HepG2 (cell line): ENCODE results near the gene GATA5. TPM values are rescaled to one million over a fixed set of nuclear protein-coding genes. Genes with fewer than 3 reads are reported as not detected.

Experiments
- DNMT3B ChIP-seq: conservative IDR thresholded peaks from 2 replicates; pipeline ENCODE4 v1.6.1; 2016; ENCODE audit warnings: missing biosample characterization, control low read depth
- GATAD2A ChIP-seq: IDR thresholded peaks from 2 replicates; pipeline ENCODE4 v1.6.1; 2016
- ISX ChIP-seq: sonication (generic); formaldehyde crosslinking; conservative IDR thresholded peaks from 2 replicates; pipeline ENCODE4 v1.5.0; 2020; ENCODE audit warnings: missing genetic modification reagents
- MXD3 ChIP-seq: IDR thresholded peaks from 2 replicates; pipeline ENCODE4 v1.6.1; 2016; ENCODE audit warnings: mild to moderate bottlenecking, missing biosample characterization, missing genetic modification reagents
- NR2F2 ChIP-seq: IDR thresholded peaks from 2 replicates; pipeline ENCODE4 v1.6.1; 2012; ENCODE audit warnings: low read depth, inconsistent platforms, borderline replicate concordance
- PCBP1 ChIP-seq: fragments of 200-400 bp; formaldehyde crosslinking; IDR thresholded peaks from 2 replicates; pipeline ENCODE4 v1.6.1; 2017; ENCODE audit warnings: mild to moderate bottlenecking, low read depth, low read length, borderline replicate concordance
- RBM22 ChIP-seq: fragments of 200-400 bp; formaldehyde crosslinking; optimal IDR thresholded peaks from 2 replicates; pipeline ENCODE3; 2017; ENCODE audit warnings: mild to moderate bottlenecking, low read length, moderate library complexity
- RCOR2 ChIP-seq: IDR thresholded peaks from 2 replicates; pipeline ENCODE4 v1.6.1; 2016; ENCODE audit warnings: missing biosample characterization, missing genetic modification reagents
- SAP130 ChIP-seq: IDR thresholded peaks from 2 replicates; pipeline ENCODE4 v1.6.1; 2016; ENCODE audit warnings: low read depth
- TAF15 ChIP-seq: fragments of 200-400 bp; formaldehyde crosslinking; IDR thresholded peaks from one replicate; pipeline ENCODE4 v1.6.1; 2018; ENCODE audit warnings: mild to moderate bottlenecking, low read depth, low read length; ENCODE audit not compliant: poor library complexity, severe bottlenecking
- TFDP1 ChIP-seq: IDR thresholded peaks from 2 replicates; pipeline ENCODE4 v1.6.1; 2016; ENCODE audit warnings: missing compliant biosample characterization, missing genetic modification reagents, borderline replicate concordance
- U2AF2 ChIP-seq: fragments of 200-400 bp; formaldehyde crosslinking; IDR thresholded peaks from 2 replicates; pipeline ENCODE4 v1.6.1; 2017; ENCODE audit warnings: low read depth, mild to moderate bottlenecking, low read length
- ZBTB25 ChIP-seq: IDR thresholded peaks from 2 replicates; pipeline ENCODE4 v1.6.1; 2018; ENCODE audit warnings: missing genetic modification reagents
- ZNF12 ChIP-seq: sonication (generic); formaldehyde crosslinking; IDR thresholded peaks from 2 replicates; pipeline ENCODE4 v1.5.0; 2020; ENCODE audit warnings: missing genetic modification reagents
- ZNF205 ChIP-seq: IDR thresholded peaks from 2 replicates; pipeline ENCODE4 v1.6.1; 2018; ENCODE audit warnings: missing biosample characterization, missing genetic modification reagents
- ZNF468 ChIP-seq: sonication (generic); formaldehyde crosslinking; IDR thresholded peaks from 2 replicates; pipeline ENCODE4 v1.8.0; 2022; ENCODE audit warnings: mild to moderate bottlenecking, moderate library complexity, missing genetic modification reagents
- ZNF572 ChIP-seq: sonication (generic); formaldehyde crosslinking; IDR thresholded peaks from 2 replicates; pipeline ENCODE4 v1.5.1; 2020; ENCODE audit warnings: mild to moderate bottlenecking, missing genetic modification reagents
- ZNF615 ChIP-seq: sonication (generic); formaldehyde crosslinking; IDR thresholded peaks from 2 replicates; pipeline ENCODE4 v1.5.0; 2020; ENCODE audit warnings: mild to moderate bottlenecking, missing genetic modification reagents, borderline replicate concordance
- ZNF710 ChIP-seq: sonication (generic); formaldehyde crosslinking; IDR thresholded peaks from 2 replicates; pipeline ENCODE4 v1.5.0; 2020; ENCODE audit warnings: mild to moderate bottlenecking, missing genetic modification reagents, borderline replicate concordance
- ZNF766 ChIP-seq: sonication (generic); formaldehyde crosslinking; IDR thresholded peaks from 2 replicates; pipeline ENCODE4 v1.5.0; 2020; ENCODE audit warnings: missing genetic modification reagents, borderline replicate concordance
- ZNF768 ChIP-seq: sonication (generic); formaldehyde crosslinking; IDR thresholded peaks from 2 replicates; pipeline ENCODE4 v1.4.0; 2020; ENCODE audit warnings: missing genetic modification reagents
- ZNF788 ChIP-seq: sonication (generic); formaldehyde crosslinking; IDR thresholded peaks from 2 replicates; pipeline ENCODE4 v1.5.0; 2020; ENCODE audit warnings: mild to moderate bottlenecking, missing genetic modification reagents, borderline replicate concordance
- ZNF792 ChIP-seq: IDR thresholded peaks from 2 replicates; pipeline ENCODE4 v1.6.1; 2016
- polyA plus RNA-seq, 8 experiments: library from polyadenylated mRNA; depleted of rRNA in 3 of 8; stranded (reverse) in 7 of 8; unstranded in 1 of 8; fragments of >200 nt; fragmentation: Illumina TruSeq in 4 of 8; extraction: Trizol in 4 of 8; gene quantifications; 2 replicates each; pipeline versions ENCODE4 v1.2.1 to v1.2.3, GENCODE V29; 2011 to 2016; ENCODE audit warnings: low read depth in 4 of 8, missing spikeins in 1 of 8, mixed read lengths in 1 of 8; ENCODE audit not compliant: insufficient read depth in 1 of 8
- total RNA-seq, 5 experiments: library from RNA; depleted of rRNA; stranded (reverse); fragments of >200 nt; fragmentation: Illumina TruSeq; extraction: Trizol; gene quantifications; 2 replicates each; pipeline ENCODE4 v1.2.3, GENCODE V29; 2016; ENCODE audit warnings: low read depth in 1 of 5
- TF ChIP-seq, protein P1 (sequence below): sonication (generic); formaldehyde crosslinking; IDR thresholded peaks from 2 replicates; pipeline ENCODE4 v1.5.1; 2020; ENCODE audit warnings: missing genetic modification reagents, mild to moderate bottlenecking, borderline replicate concordance

The GATA5 gene
- total and polyA plus RNA-seq, 2 of the 13 experiments (the other 11 are each of a cell fraction or from before 2014, with no cell fraction given) = 0.12 to 0.20 TPM

GRCh38 chr20:62487561-62488354 is 12.0 kb upstream of the GATA5 start (continued):
- TF ChIP-seq ZNF768 (CRISPR knock-in tag) (0 out of 2 replicates have a peak, but pooled peaks have one; percentile 22), ZNF572 (no peak), NR2F2 (no peak), TAF15 (no peak), ZBTB25 (CRISPR knock-in tag) (no peak), ZNF12 (CRISPR knock-in tag) (no peak), GATAD2A (peak; percentile 67), DNMT3B (CRISPR knock-in tag) (no peak), MXD3 (CRISPR knock-in tag) (no peak), ZNF205 (CRISPR knock-in tag) (no peak), PCBP1 (peak; percentile 88; the same call in 1 of the 2 replicates), ZNF615 (CRISPR knock-in tag) (no peak), ISX (CRISPR knock-in tag) (no peak), RBM22 (no peak), ZNF710 (CRISPR knock-in tag) (0 out of 2 replicates have a peak, but pooled peaks have one; percentile 40), RCOR2 (CRISPR knock-in tag) (no peak), ZNF788 (CRISPR knock-in tag) (peak; percentile 67; the same call in 1 of the 2 replicates), ZNF792 (CRISPR knock-in tag) (peak; percentile 54; the same call in 1 of the 2 replicates), ZNF766 (CRISPR knock-in tag) (no peak), TFDP1 (CRISPR knock-in tag) (peak; percentile 26; the same call in 1 of the 2 replicates), ZNF468 (CRISPR knock-in tag) (no peak), U2AF2 (no peak), SAP130 (CRISPR knock-in tag) (no peak)
- TF ChIP-seq, protein P1, sequence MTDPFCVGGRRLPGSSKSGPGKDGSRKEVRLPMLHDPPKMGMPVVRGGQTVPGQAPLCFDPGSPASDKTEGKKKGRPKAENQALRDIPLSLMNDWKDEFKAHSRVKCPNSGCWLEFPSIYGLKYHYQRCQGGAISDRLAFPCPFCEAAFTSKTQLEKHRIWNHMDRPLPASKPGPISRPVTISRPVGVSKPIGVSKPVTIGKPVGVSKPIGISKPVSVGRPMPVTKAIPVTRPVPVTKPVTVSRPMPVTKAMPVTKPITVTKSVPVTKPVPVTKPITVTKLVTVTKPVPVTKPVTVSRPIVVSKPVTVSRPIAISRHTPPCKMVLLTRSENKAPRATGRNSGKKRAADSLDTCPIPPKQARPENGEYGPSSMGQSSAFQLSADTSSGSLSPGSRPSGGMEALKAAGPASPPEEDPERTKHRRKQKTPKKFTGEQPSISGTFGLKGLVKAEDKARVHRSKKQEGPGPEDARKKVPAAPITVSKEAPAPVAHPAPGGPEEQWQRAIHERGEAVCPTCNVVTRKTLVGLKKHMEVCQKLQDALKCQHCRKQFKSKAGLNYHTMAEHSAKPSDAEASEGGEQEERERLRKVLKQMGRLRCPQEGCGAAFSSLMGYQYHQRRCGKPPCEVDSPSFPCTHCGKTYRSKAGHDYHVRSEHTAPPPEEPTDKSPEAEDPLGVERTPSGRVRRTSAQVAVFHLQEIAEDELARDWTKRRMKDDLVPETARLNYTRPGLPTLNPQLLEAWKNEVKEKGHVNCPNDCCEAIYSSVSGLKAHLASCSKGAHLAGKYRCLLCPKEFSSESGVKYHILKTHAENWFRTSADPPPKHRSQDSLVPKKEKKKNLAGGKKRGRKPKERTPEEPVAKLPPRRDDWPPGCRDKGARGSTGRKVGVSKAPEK (CRISPR knock-in tag) = no peak
